Brain microvascular endothelial cell (primary cell): ENCODE results near the gene TOR1AIP1.
A peak's percentile ranks its signal among the peaks of the same experiment; 100 is the strongest.
"Not testable (repeated sequence)": the region's sequence is repeated elsewhere in the genome, so short reads cannot be mapped to it uniquely, and the experiment has no call there.

Source experiments
- DNase-seq: peaks from one replicate; pipeline ENCODE4 v3.0.0-alpha.2; 2020
- H3K27ac ChIP-seq: fragments of 250-450 bp; sonication (Bioruptor Pico); 2 replicates; pipeline ENCODE4 v1.5.1; 2020; ENCODE audit warnings: mild to moderate bottlenecking, moderate library complexity
- H3K27me3 ChIP-seq: fragments of 250-450 bp; sonication (Bioruptor Pico); replicated peaks from 2 replicates; pipeline ENCODE4 v1.5.1; 2020; ENCODE audit warnings: mild to moderate bottlenecking
- H3K36me3 ChIP-seq: fragments of 250-450 bp; sonication (Bioruptor Pico); replicated peaks from 2 replicates; pipeline ENCODE4 v1.5.1; 2020; ENCODE audit warnings: mild to moderate bottlenecking
- H3K4me3 ChIP-seq: 2 replicates; pipeline ENCODE4 v1.5.1; 2011; ENCODE audit warnings: low read depth, mild to moderate bottlenecking, control low read depth, low read length, moderate library complexity
- CTCF ChIP-seq: IDR thresholded peaks from 2 replicates; pipeline ENCODE4 v1.5.1; 2011; ENCODE audit warnings: low read depth, mild to moderate bottlenecking, moderate library complexity, low read length, control low read depth, inconsistent platforms; ENCODE audit errors: missing control alignments
- in situ Hi-C: cut with HindIII; loops from 2 replicates; pipeline ENCODE4 v1.10.0; 2017; ENCODE audit warnings: low sequenced_read_pairs, low pct_ligation_motif_present

The TOR1AIP1 gene

DNA sequence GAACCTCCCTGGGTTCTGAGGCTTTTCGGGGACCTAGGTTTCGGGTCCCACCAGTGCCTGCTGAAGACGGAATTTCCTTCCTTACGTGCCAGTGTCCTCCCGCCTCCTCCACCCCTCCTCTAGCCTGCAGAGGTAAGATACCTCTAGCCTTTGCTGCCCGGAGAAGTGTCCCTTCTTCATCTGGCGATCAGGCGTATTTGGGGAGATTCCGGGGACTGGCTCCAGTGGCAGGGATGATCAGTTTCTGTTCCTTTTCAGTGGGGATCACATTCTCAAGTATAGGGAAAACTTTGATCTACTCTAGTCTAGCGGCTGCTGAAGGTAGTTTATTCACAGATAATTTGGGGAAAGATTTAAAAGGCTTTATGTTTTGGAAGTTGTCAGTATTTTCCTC, 73.2 kb downstream of the TOR1AIP1 start:
- Histone ChIP-seq H3K27me3 (no peaks in the 10 kb centered on the region), H3K27ac (peak overlapping the region; percentile 62), H3K36me3 (no peaks in the 10 kb centered on the region), H3K4me3 (peak overlapping the region; percentile 95)
- no peak for DNase-seq
- no peak for TF ChIP-seq CTCF
- in situ Hi-C loops: no loop called here

DNA sequence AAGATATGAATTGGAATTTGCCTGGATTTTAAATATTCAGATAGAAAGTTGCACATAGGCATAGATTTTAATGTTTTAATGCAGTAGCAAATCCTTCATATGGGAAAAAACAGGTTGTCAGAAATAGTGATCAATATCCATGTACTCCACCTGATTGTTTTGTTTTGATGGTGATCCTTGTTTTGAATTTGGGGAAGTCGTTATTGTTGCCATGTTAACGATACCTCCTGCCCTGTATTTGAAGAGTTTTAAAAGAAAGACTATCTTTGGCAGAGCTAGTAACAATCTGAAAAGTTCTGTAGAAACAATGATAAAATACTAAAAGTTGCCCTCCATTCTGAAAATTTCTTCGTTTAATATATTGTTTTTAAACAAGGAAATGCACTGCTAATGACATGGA, 73.6 kb downstream of the TOR1AIP1 start:
- in situ Hi-C loops: no loop called here
- peak overlapping the region; percentile 95 for H3K4me3 ChIP-seq
- no peaks in the 10 kb centered on the region for H3K36me3 ChIP-seq
- no peak for DNase-seq
- H3K27ac ChIP-seq: no peak overlapping the region
- no peaks in the 10 kb centered on the region for H3K27me3 ChIP-seq
- TF ChIP-seq CTCF: no peak

DNA sequence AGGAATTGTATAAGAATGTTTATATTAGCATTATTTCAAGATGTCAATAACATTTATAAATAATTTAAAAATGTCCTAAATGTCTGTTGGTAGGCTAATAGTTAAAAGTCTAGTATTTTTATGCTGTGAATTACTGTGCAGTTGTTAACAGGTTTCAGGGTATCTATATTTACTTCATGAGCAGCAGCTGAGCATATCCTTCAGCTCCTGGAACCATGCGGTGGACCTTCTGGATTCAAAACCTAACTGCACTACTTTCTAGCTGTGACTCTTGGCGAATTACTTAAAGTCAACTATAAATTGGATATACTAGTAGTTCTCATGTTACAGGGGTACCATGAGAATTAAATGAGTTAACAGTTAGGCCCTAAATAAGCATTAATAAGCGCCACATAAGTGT, 76.3 kb downstream of the TOR1AIP1 start:
- Histone ChIP-seq H3K36me3 (no peaks in the 10 kb centered on the region), H3K4me3 (no peak overlapping the region), H3K27ac (no peak overlapping the region), H3K27me3 (no peaks in the 10 kb centered on the region)
- TF ChIP-seq CTCF: no peak
- no peak for DNase-seq
- in situ Hi-C loops: no loop called here

DNA sequence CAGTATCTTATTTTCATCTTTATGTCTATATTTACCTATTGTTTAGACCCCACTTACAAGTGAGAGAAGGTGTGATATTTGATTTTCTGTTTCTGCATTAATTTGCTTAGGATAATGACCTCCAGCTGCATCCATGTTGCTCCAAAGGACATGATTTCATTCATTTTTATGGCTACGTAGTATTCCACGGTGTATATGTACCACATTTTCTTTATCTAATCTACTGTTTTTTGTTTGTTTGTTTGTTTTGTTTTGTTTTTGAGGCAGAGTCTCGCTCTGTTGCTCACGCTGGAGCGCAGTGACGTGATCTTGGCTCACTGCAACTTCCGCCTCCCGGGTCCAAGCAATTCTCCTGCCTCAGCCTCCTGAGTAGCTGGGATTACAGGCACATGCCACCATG, 80.1 kb downstream of the TOR1AIP1 start:
- H3K36me3 ChIP-seq, H3K4me3 ChIP-seq, in situ Hi-C loops, DNase-seq, H3K27ac ChIP-seq, H3K27me3 ChIP-seq: not testable (repeated sequence)

DNA sequence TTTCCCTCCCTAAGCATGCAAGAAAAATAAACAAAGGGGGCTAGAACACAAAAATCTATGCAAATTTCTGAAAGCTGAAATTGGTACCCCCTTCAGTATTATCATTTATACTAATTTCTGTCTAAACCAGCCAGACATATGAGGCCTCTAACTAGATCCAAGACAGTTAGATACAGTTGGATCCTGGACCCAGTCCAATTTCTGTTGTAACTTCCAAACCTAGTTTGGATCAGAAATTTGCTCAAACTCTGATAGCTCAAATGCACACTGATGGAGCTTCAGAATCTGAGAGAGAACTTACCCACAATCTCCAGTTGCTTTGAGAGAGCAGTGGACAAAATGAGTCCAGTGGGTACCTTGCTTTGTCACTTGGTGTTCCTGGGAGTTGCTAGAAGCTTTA, 84.5 kb downstream of the TOR1AIP1 start:
- Histone ChIP-seq H3K27me3 (no peaks in the 10 kb centered on the region), H3K36me3 (no peaks in the 10 kb centered on the region), H3K4me3 (no peak overlapping the region), H3K27ac (no peak overlapping the region)
- in situ Hi-C loops: no loop called here
- DNase-seq: no peak
- TF ChIP-seq CTCF: no peak

GRCh38 chr1:179968284-179968993, 86.4 kb downstream of the TOR1AIP1 start:
- H3K27ac ChIP-seq: no peak overlapping the region
- H3K36me3 ChIP-seq: no peaks in the 10 kb centered on the region
- TF ChIP-seq CTCF: no peak
- no peak for DNase-seq
- H3K4me3 ChIP-seq: no peak overlapping the region
- in situ Hi-C loops: no loop called here
- H3K27me3 ChIP-seq: no peaks in the 10 kb centered on the region
